HS-5 (cell line): Measurements from ENCODE around the gene RARB.

Experiments
- DNase-seq: peaks from one replicate; pipeline ENCODE4 v3.0.0-alpha.2; 2012; ENCODE audit warnings: low read depth

RARB gene

DNA sequence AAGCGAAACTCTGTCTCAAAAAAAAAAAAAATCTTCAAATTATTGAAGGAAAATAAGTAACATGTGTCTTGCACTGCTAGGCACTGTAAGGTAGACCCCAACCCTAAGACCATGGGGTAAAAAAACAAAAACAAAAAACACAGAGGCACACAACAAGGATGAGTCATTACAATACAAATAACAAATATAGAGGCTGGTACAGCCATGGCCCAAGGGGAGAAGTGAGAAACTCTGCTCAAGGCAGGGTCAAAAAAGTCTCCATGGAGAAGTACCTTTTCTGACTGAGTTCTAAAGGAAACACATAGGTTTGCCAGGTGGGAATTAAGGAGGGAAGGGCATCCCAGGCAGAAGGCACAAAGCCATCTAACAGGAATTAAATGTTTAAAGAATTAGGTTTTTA is 182.1 kb downstream of the RARB start:
- DNase-seq: no peak

GRCh38 chr3:25610779-25611178 is 182.7 kb downstream of the RARB start:
- no peak for DNase-seq

DNA sequence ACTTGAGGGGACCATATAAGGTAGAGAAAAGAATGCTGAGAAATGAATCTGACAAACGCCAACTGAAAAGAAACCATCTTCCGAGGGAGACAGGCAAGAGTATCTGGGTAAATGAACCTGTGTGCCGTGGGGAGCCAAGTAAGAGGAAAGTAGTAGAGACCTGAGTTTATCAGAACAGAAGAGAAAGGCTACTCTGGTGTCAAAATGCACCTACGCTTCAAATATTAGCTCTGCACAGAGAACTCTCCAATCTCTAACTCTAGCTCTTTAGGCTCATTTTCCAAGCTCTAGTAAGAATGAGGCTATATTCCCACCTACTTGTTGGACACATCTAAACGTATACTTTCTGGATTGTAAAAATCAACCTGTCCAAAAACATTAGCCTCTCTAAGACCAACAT is 183.1 kb downstream of the RARB start:
- DNase-seq: no peak

- DNase-seq: no peak
Measured at GRCh38 chr3:25618028-25618427, 190.0 kb downstream of the RARB start.

DNA sequence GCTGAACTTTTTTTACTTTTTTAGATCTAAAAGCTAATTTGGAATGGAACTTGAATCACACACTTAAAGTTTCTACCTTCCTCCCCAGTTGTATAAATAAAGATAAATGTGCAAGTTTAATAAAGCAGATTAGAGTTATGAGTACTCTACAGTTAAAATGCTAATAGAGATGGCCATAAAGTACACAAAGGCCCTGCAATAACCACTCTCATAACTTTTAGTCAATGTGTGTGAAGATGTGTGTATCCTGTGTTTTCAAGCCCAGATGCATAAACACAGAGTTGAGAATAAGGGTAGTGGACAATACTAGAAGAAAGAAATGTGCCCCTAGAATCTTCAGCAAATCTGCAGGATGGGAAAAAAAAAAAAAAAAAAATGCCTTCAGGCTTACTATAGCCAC is 191.3 kb downstream of the RARB start:
- DNase-seq: no peak

- DNase-seq: no peak
Measured at GRCh38 chr3:25620493-25620892, 192.4 kb downstream of the RARB start.

GRCh38 chr3:25621087-25621486 is 193.0 kb downstream of the RARB start:
- no peak for DNase-seq

GRCh38 chr3:25631989-25632388 is 203.9 kb downstream of the RARB start:
- DNase-seq: no peak

DNA sequence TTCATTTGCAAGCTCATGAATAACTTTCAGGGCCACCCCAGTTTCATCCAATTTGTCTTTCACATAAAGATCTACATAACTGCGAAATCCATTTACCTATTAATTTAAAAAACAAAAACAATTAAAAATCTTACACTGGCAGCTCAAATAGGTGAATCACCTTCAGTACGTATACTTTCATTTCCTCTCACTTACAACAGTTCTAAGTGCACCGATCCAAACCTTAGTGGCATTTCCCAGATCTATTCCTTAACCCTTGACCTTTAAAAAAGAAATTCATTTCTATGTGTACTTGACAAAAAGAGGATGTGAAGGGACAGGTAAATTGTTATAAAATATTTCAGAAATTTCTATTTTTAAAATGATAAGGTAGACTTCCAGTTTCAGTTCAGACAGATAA is 205.9 kb downstream of the RARB start:
- no peak for DNase-seq

DNA sequence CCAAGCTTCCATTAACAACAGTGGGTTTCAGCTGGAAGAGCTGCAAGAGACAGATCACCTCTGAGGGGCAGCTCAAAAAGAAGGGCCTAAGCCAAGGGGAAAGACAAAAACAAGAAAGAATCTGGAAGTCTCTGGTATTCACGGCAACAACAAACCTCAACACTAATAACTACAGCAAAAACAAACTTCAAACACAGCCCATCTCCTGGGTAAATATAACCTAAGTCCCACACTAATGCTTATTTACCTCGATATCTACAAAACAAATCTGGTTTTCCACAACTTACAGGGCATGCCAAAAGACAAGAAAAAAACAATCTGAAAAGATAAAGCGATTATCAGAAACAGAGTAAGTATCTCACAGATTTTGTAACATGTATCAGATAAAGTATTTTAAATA is 207.0 kb downstream of the RARB start:
- no peak for DNase-seq
